ENCODE results near the gene SUCLG1. TPM values are rescaled to one million over a fixed set of nuclear protein-coding genes. Genes with fewer than 3 reads are reported as not detected.
A peak's percentile ranks its signal among the peaks of the same experiment; 100 is the strongest.

SUCLG1 gene
- total RNA-seq, 1 donor from 2014 or later = 58.9 TPM

GRCh38 chr2:84494070-84494469 is 35.0 kb upstream of the SUCLG1 start:
- H3K4me3 ChIP-seq = no peak overlapping the region
- no peaks in the 10 kb centered on the region for H3K27me3 ChIP-seq (ENCODE audit: low read depth)
- no peaks in the 10 kb centered on the region for H3K36me3 ChIP-seq
- DNase-seq = no peak
- H3K27ac ChIP-seq = no peak overlapping the region
- no peaks in the 10 kb centered on the region for H3K9me3 ChIP-seq
- no peak for TF ChIP-seq CTCF (IDR thresholded peaks at IDR 0.05)
- ATAC-seq = no peak
- intact Hi-C loops (cut with DNase I) = no loop called here
- H3K4me1 ChIP-seq = no peaks in the 10 kb centered on the region

GRCh38 chr2:84493514-84493913 is 34.4 kb upstream of the SUCLG1 start:
- ATAC-seq (no peak), DNase-seq (no peak)
- Histone ChIP-seq H3K9me3 (no peaks in the 10 kb centered on the region), H3K27ac (no peak overlapping the region), H3K4me1 (no peaks in the 10 kb centered on the region), H3K27me3 (ENCODE audit: low read depth) (no peaks in the 10 kb centered on the region), H3K36me3 (no peaks in the 10 kb centered on the region), H3K4me3 (no peak overlapping the region)
- TF ChIP-seq CTCF (IDR thresholded peaks at IDR 0.05) = no peak
- intact Hi-C loops (cut with DNase I) = no loop called here

GRCh38 chr2:84492571-84492970 is 33.5 kb upstream of the SUCLG1 start:
- intact Hi-C loops (cut with DNase I) = no loop called here
- DNase-seq (no peak), ATAC-seq (no peak)
- TF ChIP-seq CTCF (IDR thresholded peaks at IDR 0.05) = no peak
- Histone ChIP-seq H3K4me3 (no peak overlapping the region), H3K9me3 (no peaks in the 10 kb centered on the region), H3K36me3 (no peaks in the 10 kb centered on the region), H3K27ac (no peak overlapping the region), H3K27me3 (ENCODE audit: low read depth) (no peaks in the 10 kb centered on the region), H3K4me1 (no peaks in the 10 kb centered on the region)

- Histone ChIP-seq H3K4me3 (no peak overlapping the region), H3K4me1 (peaks cover 5% of the 10 kb centered on the region), H3K27ac (no peak overlapping the region), H3K27me3 (ENCODE audit: low read depth) (no peaks in the 10 kb centered on the region), H3K36me3 (no peaks in the 10 kb centered on the region), H3K9me3 (no peaks in the 10 kb centered on the region)
- no peak for TF ChIP-seq CTCF (IDR thresholded peaks at IDR 0.05)
- intact Hi-C loops (cut with DNase I) = no loop called here
- DNase-seq (no peak), ATAC-seq (no peak)
Observed at GRCh38 chr2:84491741-84492140, 32.7 kb upstream of the SUCLG1 start.

- ATAC-seq = peak in 1 of 2 donors; percentile 34
- Histone ChIP-seq H3K4me1 (peaks cover 6% of the 10 kb centered on the region), H3K36me3 (no peaks in the 10 kb centered on the region), H3K4me3 (no peak overlapping the region), H3K27me3 (ENCODE audit: low read depth) (no peaks in the 10 kb centered on the region), H3K27ac (no peak overlapping the region), H3K9me3 (no peaks in the 10 kb centered on the region)
- DNase-seq = no peak
- no peak for TF ChIP-seq CTCF (IDR thresholded peaks at IDR 0.05)
- intact Hi-C loops (cut with DNase I) = no loop called here
Observed at GRCh38 chr2:84491256-84491655, 32.2 kb upstream of the SUCLG1 start.

All from lower lobe of right lung (tissue), 2 donors.